Parietal lobe (tissue), 2 donors: ENCODE measurements around the gene PLXNA2. TPM values are rescaled to one million over a fixed set of nuclear protein-coding genes. Genes with fewer than 3 reads are reported as not detected.

Source experiments
- small RNA-seq: library from RNA; depleted of rRNA; stranded (forward); fragments of <200 nt; gene quantifications from one replicate; pipeline ENCODE3, GENCODE V24; 2014; ENCODE audit warnings: low replicate concordance
- total RNA-seq: library from RNA; depleted of rRNA; stranded (reverse); fragments of >200 nt; gene quantifications from one replicate; pipeline ENCODE4 v1.2.3, GENCODE V29; 2014

PLXNA2 gene, protein sequence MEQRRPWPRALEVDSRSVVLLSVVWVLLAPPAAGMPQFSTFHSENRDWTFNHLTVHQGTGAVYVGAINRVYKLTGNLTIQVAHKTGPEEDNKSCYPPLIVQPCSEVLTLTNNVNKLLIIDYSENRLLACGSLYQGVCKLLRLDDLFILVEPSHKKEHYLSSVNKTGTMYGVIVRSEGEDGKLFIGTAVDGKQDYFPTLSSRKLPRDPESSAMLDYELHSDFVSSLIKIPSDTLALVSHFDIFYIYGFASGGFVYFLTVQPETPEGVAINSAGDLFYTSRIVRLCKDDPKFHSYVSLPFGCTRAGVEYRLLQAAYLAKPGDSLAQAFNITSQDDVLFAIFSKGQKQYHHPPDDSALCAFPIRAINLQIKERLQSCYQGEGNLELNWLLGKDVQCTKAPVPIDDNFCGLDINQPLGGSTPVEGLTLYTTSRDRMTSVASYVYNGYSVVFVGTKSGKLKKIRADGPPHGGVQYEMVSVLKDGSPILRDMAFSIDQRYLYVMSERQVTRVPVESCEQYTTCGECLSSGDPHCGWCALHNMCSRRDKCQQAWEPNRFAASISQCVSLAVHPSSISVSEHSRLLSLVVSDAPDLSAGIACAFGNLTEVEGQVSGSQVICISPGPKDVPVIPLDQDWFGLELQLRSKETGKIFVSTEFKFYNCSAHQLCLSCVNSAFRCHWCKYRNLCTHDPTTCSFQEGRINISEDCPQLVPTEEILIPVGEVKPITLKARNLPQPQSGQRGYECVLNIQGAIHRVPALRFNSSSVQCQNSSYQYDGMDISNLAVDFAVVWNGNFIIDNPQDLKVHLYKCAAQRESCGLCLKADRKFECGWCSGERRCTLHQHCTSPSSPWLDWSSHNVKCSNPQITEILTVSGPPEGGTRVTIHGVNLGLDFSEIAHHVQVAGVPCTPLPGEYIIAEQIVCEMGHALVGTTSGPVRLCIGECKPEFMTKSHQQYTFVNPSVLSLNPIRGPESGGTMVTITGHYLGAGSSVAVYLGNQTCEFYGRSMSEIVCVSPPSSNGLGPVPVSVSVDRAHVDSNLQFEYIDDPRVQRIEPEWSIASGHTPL (N-terminal part only)
- total RNA-seq: 145 TPM

DNA sequence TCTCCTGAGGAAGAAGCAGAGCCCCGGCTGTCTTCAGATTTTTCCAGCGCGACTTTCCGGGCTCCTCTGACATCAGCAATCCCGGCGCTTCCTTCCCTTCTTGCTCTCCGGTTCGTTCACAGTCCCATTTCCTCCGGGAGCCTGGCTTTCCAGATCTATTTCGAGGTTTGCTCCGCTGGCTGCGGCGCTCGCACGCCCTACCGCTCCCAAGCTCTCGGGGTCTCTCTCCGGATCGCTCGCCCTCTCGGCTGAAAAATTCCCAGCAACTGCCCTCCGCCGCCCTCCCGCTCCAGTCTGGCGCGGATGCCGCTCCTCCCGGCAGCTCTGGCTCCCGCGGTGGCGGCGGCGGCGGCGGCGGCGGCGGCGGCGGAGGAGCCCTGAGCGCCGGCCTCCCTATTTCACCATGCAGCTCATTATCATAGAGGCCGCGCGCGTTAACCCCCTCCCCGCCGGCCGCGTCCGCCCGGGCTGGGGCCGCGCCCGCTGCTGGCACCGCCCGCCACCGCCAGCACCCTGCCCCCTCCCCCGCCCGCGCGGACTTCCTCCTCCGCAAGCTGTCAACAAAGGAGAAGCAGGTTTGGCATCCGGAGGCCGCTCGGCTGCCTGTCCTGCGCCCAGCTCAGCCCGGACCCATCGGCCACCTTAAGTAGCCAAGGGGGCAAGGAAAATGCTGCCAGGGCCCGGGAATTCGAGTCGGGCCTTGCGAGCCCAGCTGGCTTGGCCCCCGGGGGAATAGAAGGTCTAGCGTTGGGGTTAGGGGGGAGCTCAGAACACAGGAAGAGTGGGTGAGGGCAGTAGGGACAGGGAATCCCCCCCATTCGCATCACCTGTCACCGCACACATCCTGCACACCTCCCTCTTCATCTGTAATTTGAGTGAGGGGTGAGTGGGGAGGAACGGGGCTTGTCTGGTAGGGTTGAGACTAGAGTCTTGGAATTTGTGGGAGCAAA is at the start of gene PLXNA2:
PLXNA2 (minus strand) TSS at position 418 of the 950 bp plus-strand sequence. CDS start 26,462 bp downstream, outside the sequence.

Small RNA genes lying within 50 kb of the gene (small RNA-seq; reads per million reads assigned to genes)
- gene AL606753.1: not detected
